Measurements from ENCODE around the gene VSX2.

Gene VSX2

DNA sequence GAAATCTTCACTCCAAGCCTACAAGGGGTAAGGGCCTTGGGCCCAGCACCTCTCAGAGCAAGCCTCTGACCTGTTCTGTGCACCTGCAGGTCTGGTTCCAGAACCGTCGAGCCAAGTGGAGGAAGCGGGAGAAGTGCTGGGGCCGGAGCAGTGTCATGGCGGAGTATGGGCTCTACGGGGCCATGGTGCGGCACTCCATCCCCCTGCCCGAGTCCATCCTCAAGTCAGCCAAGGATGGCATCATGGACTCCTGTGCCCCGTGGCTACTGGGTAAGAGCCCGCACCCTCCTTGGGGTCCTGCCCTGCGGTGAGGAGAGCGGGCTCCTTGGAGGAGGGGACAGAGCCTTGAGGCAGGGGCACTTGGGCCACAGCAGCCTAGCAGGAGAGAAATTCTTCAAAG is 20.3 kb downstream of the VSX2 start:
- TF ChIP-seq FOXP2 (optimal IDR thresholded peaks at IDR 0.05; ENCODE audit: borderline replicate concordance, extremely low read depth, extremely low read length, insufficient read depth) (no peak), SIN3A (IDR thresholded peaks at IDR 0.05; ENCODE audit: borderline replicate concordance, insufficient read depth, low read length) (no peak), POLR2AphosphoS5 (IDR thresholded peaks at IDR 0.05; ENCODE audit: low read depth, low read length) (no peak), TAF1 (IDR thresholded peaks at IDR 0.05; ENCODE audit: borderline replicate concordance, insufficient read depth, low read length) (no peak)
- TF ChIP-seq, protein P1, sequence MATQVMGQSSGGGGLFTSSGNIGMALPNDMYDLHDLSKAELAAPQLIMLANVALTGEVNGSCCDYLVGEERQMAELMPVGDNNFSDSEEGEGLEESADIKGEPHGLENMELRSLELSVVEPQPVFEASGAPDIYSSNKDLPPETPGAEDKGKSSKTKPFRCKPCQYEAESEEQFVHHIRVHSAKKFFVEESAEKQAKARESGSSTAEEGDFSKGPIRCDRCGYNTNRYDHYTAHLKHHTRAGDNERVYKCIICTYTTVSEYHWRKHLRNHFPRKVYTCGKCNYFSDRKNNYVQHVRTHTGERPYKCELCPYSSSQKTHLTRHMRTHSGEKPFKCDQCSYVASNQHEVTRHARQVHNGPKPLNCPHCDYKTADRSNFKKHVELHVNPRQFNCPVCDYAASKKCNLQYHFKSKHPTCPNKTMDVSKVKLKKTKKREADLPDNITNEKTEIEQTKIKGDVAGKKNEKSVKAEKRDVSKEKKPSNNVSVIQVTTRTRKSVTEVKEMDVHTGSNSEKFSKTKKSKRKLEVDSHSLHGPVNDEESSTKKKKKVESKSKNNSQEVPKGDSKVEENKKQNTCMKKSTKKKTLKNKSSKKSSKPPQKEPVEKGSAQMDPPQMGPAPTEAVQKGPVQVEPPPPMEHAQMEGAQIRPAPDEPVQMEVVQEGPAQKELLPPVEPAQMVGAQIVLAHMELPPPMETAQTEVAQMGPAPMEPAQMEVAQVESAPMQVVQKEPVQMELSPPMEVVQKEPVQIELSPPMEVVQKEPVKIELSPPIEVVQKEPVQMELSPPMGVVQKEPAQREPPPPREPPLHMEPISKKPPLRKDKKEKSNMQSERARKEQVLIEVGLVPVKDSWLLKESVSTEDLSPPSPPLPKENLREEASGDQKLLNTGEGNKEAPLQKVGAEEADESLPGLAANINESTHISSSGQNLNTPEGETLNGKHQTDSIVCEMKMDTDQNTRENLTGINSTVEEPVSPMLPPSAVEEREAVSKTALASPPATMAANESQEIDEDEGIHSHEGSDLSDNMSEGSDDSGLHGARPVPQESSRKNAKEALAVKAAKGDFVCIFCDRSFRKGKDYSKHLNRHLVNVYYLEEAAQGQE (IDR thresholded peaks at IDR 0.05; ENCODE audit: insufficient read depth in 1 of 2, low read depth in 2 of 2, low read length in 2 of 2) = no peak

DNA sequence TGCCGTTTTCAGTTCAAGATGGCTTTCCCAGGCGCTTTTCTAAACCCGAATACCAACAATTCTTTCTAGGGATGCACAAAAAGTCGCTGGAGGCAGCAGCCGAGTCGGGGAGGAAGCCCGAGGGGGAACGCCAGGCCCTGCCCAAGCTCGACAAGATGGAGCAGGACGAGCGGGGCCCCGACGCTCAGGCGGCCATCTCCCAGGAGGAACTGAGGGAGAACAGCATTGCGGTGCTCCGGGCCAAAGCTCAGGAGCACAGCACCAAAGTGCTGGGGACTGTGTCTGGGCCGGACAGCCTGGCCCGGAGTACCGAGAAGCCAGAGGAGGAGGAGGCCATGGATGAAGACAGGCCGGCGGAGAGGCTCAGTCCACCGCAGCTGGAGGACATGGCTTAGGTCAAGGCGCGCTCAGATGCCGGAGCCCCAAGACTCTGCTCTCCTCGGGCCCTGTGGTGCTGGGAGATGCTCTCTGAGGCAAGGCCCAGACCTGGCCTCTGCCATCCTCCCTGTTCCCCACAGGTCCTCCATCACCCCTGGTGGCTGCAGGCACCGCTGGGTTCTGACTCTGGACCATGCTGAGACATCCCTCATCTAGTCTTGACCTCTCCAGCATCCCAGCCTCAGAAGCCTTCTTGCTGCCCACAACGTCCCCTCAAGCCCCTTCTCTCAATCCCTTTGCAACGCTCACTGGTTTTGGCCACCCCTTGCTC is 21.4 kb downstream of the VSX2 start:
- no peak for TF ChIP-seq POLR2AphosphoS5 (IDR thresholded peaks at IDR 0.05; ENCODE audit: low read depth, low read length)
- TF ChIP-seq SIN3A (IDR thresholded peaks at IDR 0.05; ENCODE audit: borderline replicate concordance, insufficient read depth, low read length) = no peak
- no peak for TF ChIP-seq TAF1 (IDR thresholded peaks at IDR 0.05; ENCODE audit: borderline replicate concordance, insufficient read depth, low read length)
- no peak for TF ChIP-seq FOXP2 (optimal IDR thresholded peaks at IDR 0.05; ENCODE audit: borderline replicate concordance, extremely low read depth, extremely low read length, insufficient read depth)
- TF ChIP-seq, protein P1 (IDR thresholded peaks at IDR 0.05; ENCODE audit: insufficient read depth in 1 of 2, low read depth in 2 of 2, low read length in 2 of 2) = no peak

DNA sequence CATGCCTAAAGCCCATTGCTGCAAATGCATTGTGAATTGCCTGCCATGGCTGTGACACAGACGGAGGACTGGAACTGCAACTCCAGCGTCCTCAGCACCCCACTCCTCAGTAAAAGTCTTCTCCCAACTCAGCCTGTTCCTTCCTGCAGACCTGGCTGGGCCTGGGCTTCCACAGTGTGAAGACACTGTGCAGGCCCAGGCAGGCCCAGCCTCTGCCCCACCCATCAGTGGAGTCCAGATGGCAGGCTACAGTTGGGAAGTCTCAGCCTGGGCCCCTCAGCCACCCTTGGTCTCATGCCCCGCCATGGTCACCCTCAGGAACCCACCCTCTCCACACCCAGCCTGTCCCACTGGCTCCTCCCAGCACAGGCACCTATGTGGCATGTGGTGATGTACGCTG is 22.0 kb downstream of the VSX2 start:
- TF ChIP-seq, protein P1 (IDR thresholded peaks at IDR 0.05; ENCODE audit: insufficient read depth in 1 of 2, low read depth in 2 of 2, low read length in 2 of 2) = no peak
- TF ChIP-seq SIN3A (IDR thresholded peaks at IDR 0.05; ENCODE audit: borderline replicate concordance, insufficient read depth, low read length) (no peak), FOXP2 (optimal IDR thresholded peaks at IDR 0.05; ENCODE audit: borderline replicate concordance, extremely low read depth, extremely low read length, insufficient read depth) (no peak), TAF1 (IDR thresholded peaks at IDR 0.05; ENCODE audit: borderline replicate concordance, insufficient read depth, low read length) (no peak), POLR2AphosphoS5 (IDR thresholded peaks at IDR 0.05; ENCODE audit: low read depth, low read length) (no peak)

DNA sequence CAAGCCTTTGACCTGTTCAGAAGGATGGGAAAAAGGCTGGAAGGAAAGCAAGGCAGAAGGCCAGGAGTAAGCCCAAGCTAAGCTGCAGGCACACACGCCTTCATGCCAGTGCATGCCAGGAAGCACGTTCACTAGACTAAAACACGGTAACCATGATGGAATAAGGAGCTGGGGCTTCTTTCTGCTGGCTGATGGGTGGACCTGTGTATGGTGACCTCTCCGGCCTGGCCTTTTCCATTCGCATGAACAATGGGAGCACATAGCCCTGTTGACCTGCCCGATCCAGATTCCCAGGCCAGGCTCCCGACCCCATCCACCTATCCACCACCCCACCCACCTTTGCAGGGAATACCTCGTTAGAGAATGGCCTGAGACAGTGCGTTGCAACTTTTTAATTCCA is 22.8 kb downstream of the VSX2 start:
- TF ChIP-seq POLR2AphosphoS5 (IDR thresholded peaks at IDR 0.05; ENCODE audit: low read depth, low read length) (no peak), SIN3A (IDR thresholded peaks at IDR 0.05; ENCODE audit: borderline replicate concordance, insufficient read depth, low read length) (no peak), FOXP2 (optimal IDR thresholded peaks at IDR 0.05; ENCODE audit: borderline replicate concordance, extremely low read depth, extremely low read length, insufficient read depth) (no peak), TAF1 (IDR thresholded peaks at IDR 0.05; ENCODE audit: borderline replicate concordance, insufficient read depth, low read length) (no peak)
- TF ChIP-seq, protein P1 (IDR thresholded peaks at IDR 0.05; ENCODE audit: insufficient read depth in 1 of 2, low read depth in 2 of 2, low read length in 2 of 2) = no peak

Measured in PFSK-1 (cell line).